Measurements from ENCODE around the gene DOCK2. TPM values are rescaled to one million over a fixed set of nuclear protein-coding genes. Genes with fewer than 3 reads are reported as not detected.

DOCK2 gene
- polyA plus RNA-seq, 2 of the 4 experiments (the other 2 are of a cell fraction), result 2.1 to 4.6 TPM

DNA sequence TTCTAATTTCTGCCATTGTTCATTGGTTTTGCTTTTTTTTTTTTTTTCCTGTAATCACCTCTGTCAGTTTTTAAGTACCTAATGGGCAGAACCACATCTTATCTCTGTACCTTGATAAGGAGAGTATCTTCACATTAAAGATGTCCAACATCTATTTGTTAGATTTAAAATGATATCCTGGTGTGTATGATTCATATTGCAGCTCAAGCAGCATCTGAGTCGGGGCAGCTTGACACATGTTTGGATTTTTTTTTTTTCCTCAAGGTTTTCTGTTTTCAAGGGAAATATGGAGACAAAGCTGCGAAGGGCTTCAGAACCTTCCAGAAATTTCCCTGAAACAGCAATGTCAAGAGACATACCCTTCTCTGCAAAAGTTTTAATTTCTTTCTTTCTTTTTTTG is 164.7 kb downstream of the DOCK2 start:
- CTCF ChIA-PET, result interaction anchor here (0.7 to 1.3 kb wide), 2 partner anchors 178 to 233 kb away, joined by 4 to 6 read pairs; partner anchors contain the start of gene INSYN2B
- TF ChIP-seq, protein P1, sequence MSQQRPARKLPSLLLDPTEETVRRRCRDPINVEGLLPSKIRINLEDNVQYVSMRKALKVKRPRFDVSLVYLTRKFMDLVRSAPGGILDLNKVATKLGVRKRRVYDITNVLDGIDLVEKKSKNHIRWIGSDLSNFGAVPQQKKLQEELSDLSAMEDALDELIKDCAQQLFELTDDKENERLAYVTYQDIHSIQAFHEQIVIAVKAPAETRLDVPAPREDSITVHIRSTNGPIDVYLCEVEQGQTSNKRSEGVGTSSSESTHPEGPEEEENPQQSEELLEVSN (IDR thresholded peaks at IDR 0.05; ENCODE audit: borderline replicate concordance, low read depth), result no peak
- TF ChIP-seq BHLHE40 (IDR thresholded peaks at IDR 0.05; ENCODE audit: low read depth, low read length) (no peak), PHF8 (IDR thresholded peaks at IDR 0.05; ENCODE audit: borderline replicate concordance, low read depth) (no peak), SMC3 (IDR thresholded peaks at IDR 0.05) (no peak), NPAS2 (CRISPR knock-in tag; IDR thresholded peaks at IDR 0.05; ENCODE audit: borderline replicate concordance) (no peak)

DNA sequence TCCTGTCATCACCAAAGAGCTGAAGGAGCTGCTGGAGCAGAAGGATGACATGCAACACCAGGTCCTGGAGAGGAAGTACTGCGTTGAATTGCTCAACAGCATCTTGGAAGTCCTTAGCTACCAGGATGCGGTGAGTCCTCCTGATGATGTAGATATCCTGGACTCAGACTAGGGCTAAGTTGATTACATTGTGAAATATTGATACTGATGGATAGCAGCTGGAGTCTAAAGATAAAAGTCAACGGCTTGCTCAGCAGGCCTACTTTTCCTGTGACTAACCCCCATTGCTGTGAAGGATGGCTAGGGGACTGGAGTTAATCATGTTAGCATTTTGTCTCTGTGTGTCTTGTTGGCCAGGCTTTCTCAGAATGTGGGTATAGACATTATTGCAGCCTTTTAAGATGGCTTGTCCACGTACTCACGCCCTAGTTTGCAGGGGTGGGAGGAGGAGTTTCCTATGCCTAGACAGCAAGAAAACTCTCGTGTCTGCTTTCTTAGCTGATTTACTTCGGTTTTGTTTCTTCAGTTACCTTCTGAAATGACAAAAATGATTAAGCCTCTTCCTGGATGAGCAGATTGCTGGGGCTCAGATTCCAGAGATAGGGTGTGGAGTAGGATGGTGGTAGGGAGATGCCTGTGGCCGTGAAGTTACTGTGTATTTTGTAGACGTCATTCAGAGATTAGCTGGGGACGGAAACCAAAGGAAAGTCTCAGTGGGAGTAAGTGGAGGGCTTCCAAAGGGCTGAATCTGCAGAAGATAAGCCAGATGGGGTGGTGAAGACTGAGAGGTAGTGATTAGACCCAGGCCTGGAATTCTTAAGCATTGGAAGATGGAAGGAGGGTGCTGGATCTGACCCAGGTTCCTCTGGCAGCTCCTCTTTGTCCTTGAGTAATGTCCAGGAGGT is 166.3 kb downstream of the DOCK2 start:
- peaks cover 13% of the 10 kb centered on the region; the same call in 2 of the 3 replicates for H3K4me1 ChIP-seq
- CTCF ChIA-PET, result interaction anchor here (1.5 to 3.8 kb wide), 3 partner anchors 17 to 413 kb away, joined by 6 to 19 read pairs (median 6); partner anchors contain the start of gene INSYN2B
- DNase-seq (ENCODE audit: low read depth in 1 of 2, low spot score in 1 of 2) (peak in 1 of 2 experiments; percentile 55), FAIRE-seq (no peak), ATAC-seq (peak; percentile 60 to 76)
- no peak for TF ChIP-seq TFCP2L1 (CRISPR knock-in tag; IDR thresholded peaks at IDR 0.05)
- TF ChIP-seq FOSB (CRISPR knock-in tag; IDR thresholded peaks at IDR 0.05), result no peak
- no peak for TF ChIP-seq ZSCAN20 (CRISPR knock-in tag; IDR thresholded peaks at IDR 0.05)
- TF ChIP-seq HOXB5 (CRISPR knock-in tag; IDR thresholded peaks at IDR 0.05), result no peak
- TF ChIP-seq, protein P2, sequence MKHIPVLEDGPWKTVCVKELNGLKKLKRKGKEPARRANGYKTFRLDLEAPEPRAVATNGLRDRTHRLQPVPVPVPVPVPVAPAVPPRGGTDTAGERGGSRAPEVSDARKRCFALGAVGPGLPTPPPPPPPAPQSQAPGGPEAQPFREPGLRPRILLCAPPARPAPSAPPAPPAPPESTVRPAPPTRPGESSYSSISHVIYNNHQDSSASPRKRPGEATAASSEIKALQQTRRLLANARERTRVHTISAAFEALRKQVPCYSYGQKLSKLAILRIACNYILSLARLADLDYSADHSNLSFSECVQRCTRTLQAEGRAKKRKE (CRISPR knock-in tag; IDR thresholded peaks at IDR 0.05; ENCODE audit: low read depth), result no peak
- no peak for TF ChIP-seq KDM5A (IDR thresholded peaks at IDR 0.05)
- TF ChIP-seq CBX8 (IDR thresholded peaks at IDR 0.05), result no peak
- no peak for TF ChIP-seq NFE2L2 (conservative IDR thresholded peaks at IDR 0.05; ENCODE audit: low read length)
- no peak for TF ChIP-seq SREBF2 (IDR thresholded peaks at IDR 0.05)
- TF ChIP-seq EHF (CRISPR knock-in tag; IDR thresholded peaks at IDR 0.05), result no peak
- TF ChIP-seq, protein P3, sequence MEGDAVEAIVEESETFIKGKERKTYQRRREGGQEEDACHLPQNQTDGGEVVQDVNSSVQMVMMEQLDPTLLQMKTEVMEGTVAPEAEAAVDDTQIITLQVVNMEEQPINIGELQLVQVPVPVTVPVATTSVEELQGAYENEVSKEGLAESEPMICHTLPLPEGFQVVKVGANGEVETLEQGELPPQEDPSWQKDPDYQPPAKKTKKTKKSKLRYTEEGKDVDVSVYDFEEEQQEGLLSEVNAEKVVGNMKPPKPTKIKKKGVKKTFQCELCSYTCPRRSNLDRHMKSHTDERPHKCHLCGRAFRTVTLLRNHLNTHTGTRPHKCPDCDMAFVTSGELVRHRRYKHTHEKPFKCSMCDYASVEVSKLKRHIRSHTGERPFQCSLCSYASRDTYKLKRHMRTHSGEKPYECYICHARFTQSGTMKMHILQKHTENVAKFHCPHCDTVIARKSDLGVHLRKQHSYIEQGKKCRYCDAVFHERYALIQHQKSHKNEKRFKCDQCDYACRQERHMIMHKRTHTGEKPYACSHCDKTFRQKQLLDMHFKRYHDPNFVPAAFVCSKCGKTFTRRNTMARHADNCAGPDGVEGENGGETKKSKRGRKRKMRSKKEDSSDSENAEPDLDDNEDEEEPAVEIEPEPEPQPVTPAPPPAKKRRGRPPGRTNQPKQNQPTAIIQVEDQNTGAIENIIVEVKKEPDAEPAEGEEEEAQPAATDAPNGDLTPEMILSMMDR (IDR thresholded peaks at IDR 0.05), result no peak
- TF ChIP-seq, protein P4, sequence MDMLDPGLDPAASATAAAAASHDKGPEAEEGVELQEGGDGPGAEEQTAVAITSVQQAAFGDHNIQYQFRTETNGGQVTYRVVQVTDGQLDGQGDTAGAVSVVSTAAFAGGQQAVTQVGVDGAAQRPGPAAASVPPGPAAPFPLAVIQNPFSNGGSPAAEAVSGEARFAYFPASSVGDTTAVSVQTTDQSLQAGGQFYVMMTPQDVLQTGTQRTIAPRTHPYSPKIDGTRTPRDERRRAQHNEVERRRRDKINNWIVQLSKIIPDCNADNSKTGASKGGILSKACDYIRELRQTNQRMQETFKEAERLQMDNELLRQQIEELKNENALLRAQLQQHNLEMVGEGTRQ (IDR thresholded peaks at IDR 0.05), result no peak
- no peak for TF ChIP-seq CEBPB (IDR thresholded peaks at IDR 0.05)
- TF ChIP-seq EP300 (IDR thresholded peaks at IDR 0.05), result no peak
- WGBS (ENCODE audit: missing lambda C conversion rate), result 60% methylated on average over 10 of the region's 10 CpGs
- POLR2A ChIA-PET, result no interaction called here
- H3K27ac ChIP-seq, result peak overlapping the region in 1 of 2 experiments; percentile 50; a peak in 3 of 6 replicates
- H3K4me3 ChIP-seq, result no peak overlapping the region
- H3K9me3 ChIP-seq, result no peaks in the 10 kb centered on the region
- no peak overlapping the region for H3K4me2 ChIP-seq

More for the DNA sequence above, 164.7 kb downstream of the DOCK2 start:
- Histone ChIP-seq H3K4me2 (0 out of 3 replicates have a peak overlapping the region, but pooled peaks have one; percentile 7), H3K4me3 (no peak overlapping the region), H3K4me1 (peaks cover 13% of the 10 kb centered on the region; the same call in 2 of the 3 replicates), H3K9me3 (no peaks in the 10 kb centered on the region), H3K27ac (no peak overlapping the region)
- POLR2A ChIA-PET, result no interaction called here
- WGBS (ENCODE audit: missing lambda C conversion rate), result 58% methylated on average over 2 of the region's 2 CpGs
- ATAC-seq, result no peak
- no peak for DNase-seq (ENCODE audit: low read depth in 1 of 2, low spot score in 1 of 2)
- no peak for FAIRE-seq

Measured in A549 (cell line).